H1 (cell line): ENCODE data around the gene SPINK4. TPM values are rescaled to one million over a fixed set of nuclear protein-coding genes. Genes with fewer than 3 reads are reported as not detected.

ENCODE experiments used
- CTCF ChIA-PET: fragments of 300-600 bp; sonication (Branson Sonifier 250); formaldehyde crosslinking; loops from one replicate; lab custom pipeline; 2021; ENCODE audit not compliant: partially characterized antibody; lab: Charles Lee
- POLR2A ChIA-PET: fragments of 300-600 bp; sonication (Branson Sonifier 250); formaldehyde crosslinking; loops from one replicate; lab custom pipeline; 2021; ENCODE audit warnings: inconsistent platforms; ENCODE audit not compliant: partially characterized antibody; lab: Charles Lee
- DNase-seq, 2 experiments: peaks; one replicate each; pipeline versions ENCODE4 v3.0.0 to v3.0.0-alpha.2; 2010 to 2022; ENCODE audit warnings: low spot score in 2 of 2, low read depth in 1 of 2, mixed read lengths in 1 of 2
- FAIRE-seq: peaks from 2 replicates; lab custom pipeline; 2011; peaks lifted over from hg19 to GRCh38; lab: Jason Lieb, UNC
- H2AFZ ChIP-seq: 2 replicates; pipeline ENCODE4 v1.8.1; 2012; ENCODE audit warnings: low read length, inconsistent platforms
- H2AK5ac ChIP-seq: 2 replicates; pipeline ENCODE4 v1.6.1; 2013; ENCODE audit warnings: low read depth, low read length
- H2BK120ac ChIP-seq: replicated peaks from 2 replicates; pipeline ENCODE3; 2013; ENCODE audit warnings: low read depth, low read length, inconsistent platforms
- H2BK12ac ChIP-seq: 2 replicates; pipeline ENCODE4 v1.6.1; 2013; ENCODE audit warnings: low read depth, low read length
- H2BK15ac ChIP-seq: 2 replicates; pipeline ENCODE4 v1.6.1; 2013; ENCODE audit warnings: low read length
- H2BK20ac ChIP-seq: 2 replicates; pipeline ENCODE4 v1.6.1; 2013; ENCODE audit warnings: low read length
- H2BK5ac ChIP-seq: 2 replicates; pipeline ENCODE4 v1.6.1; 2013; ENCODE audit warnings: low read depth, low read length
- H3K14ac ChIP-seq: 2 replicates; pipeline ENCODE4 v1.6.1; 2013; ENCODE audit warnings: inconsistent platforms; ENCODE audit not compliant: insufficient read length
- H3K18ac ChIP-seq: 2 replicates; pipeline ENCODE4 v1.6.1; 2013; ENCODE audit warnings: low read length; ENCODE audit errors: extremely low read depth
- H3K23ac ChIP-seq: 2 replicates; pipeline ENCODE4 v1.6.1; 2013; ENCODE audit warnings: inconsistent platforms; ENCODE audit not compliant: insufficient read length
- H3K23me2 ChIP-seq: 2 replicates; pipeline ENCODE4 v1.6.1; 2013; ENCODE audit warnings: low read depth, low read length
- H3K27ac ChIP-seq: 2 replicates; pipeline ENCODE4 v1.6.1; 2011; ENCODE audit warnings: low read depth, low read length, inconsistent platforms
- H3K27me3 ChIP-seq, 4 experiments: replicated peaks in 1 of 4; 1 replicate in 1 of 4; 2 replicates in 3 of 4; pipeline versions ENCODE4 v1.6.1 to v1.8.1; 2011 to 2013; ENCODE audit warnings: low read length in 3 of 4, mild to moderate bottlenecking in 3 of 4, inconsistent platforms in 2 of 4, mixed read lengths in 2 of 4, moderate library complexity in 1 of 4; ENCODE audit not compliant: control insufficient read depth in 3 of 4, insufficient read depth in 3 of 4; ENCODE audit errors: extremely low read depth in 1 of 4
- H3K36me3 ChIP-seq, 4 experiments: 2 replicates each; pipeline versions ENCODE4 v1.6.1 to v1.8.1; 2011 to 2013; ENCODE audit warnings: mild to moderate bottlenecking in 4 of 4, low read length in 3 of 4, moderate library complexity in 2 of 4, control low read depth in 1 of 4, inconsistent platforms in 1 of 4; ENCODE audit not compliant: insufficient read depth in 4 of 4, control insufficient read depth in 2 of 4
- H3K4ac ChIP-seq: replicated peaks from 2 replicates; pipeline ENCODE3; 2013; ENCODE audit warnings: low read length, low read depth, mixed read lengths, inconsistent platforms; ENCODE audit not compliant: insufficient read length
- H3K4me1 ChIP-seq, 4 experiments: replicated peaks in 1 of 4; 1 replicate in 1 of 4; 2 replicates in 3 of 4; pipeline versions ENCODE4 v1.6.1 to v1.8.1; 2011 to 2013; ENCODE audit warnings: low read length in 3 of 4, inconsistent platforms in 2 of 4, mixed read lengths in 1 of 4; ENCODE audit not compliant: insufficient read depth in 4 of 4, control insufficient read depth in 3 of 4
- H3K4me2 ChIP-seq, 2 experiments: 2 replicates each; pipeline versions ENCODE4 v1.6.1 to v1.8.1; 2011 to 2013; ENCODE audit warnings: low read depth in 2 of 2, low read length in 2 of 2, control low read depth in 1 of 2, inconsistent platforms in 1 of 2, mild to moderate bottlenecking in 1 of 2; ENCODE audit not compliant: insufficient read depth in 1 of 2
- H3K4me3 ChIP-seq, 4 experiments: fragments of 200-600, 300-600 bp in 1 of 4; sonication (generic), shearing (Covaris generic), sonication (Bioruptor Twin) in 1 of 4; 2 replicates each; pipeline versions ENCODE4 v1.5.1 to v1.8.1; 2011 to 2016; ENCODE audit warnings: low read length in 4 of 4, low read depth in 3 of 4, control low read depth in 2 of 4, inconsistent platforms in 2 of 4, mild to moderate bottlenecking in 2 of 4, mixed read lengths in 1 of 4, moderate library complexity in 1 of 4; ENCODE audit not compliant: insufficient read depth in 2 of 4; ENCODE audit errors: extremely low read depth in 1 of 4
- H3K56ac ChIP-seq: replicated peaks from 2 replicates; pipeline ENCODE3; 2013; ENCODE audit warnings: low read depth, mild to moderate bottlenecking, mixed read lengths, low read length, inconsistent platforms; ENCODE audit not compliant: insufficient read length
- H3K79me1 ChIP-seq: 2 replicates; pipeline ENCODE4 v1.6.1; 2013; ENCODE audit warnings: low read depth, low read length, control low read depth
- H3K79me2 ChIP-seq, 2 experiments: 2 replicates each; pipeline versions ENCODE4 v1.6.1 to v1.8.1; 2012 to 2013; ENCODE audit warnings: low read length in 2 of 2, mild to moderate bottlenecking in 2 of 2, inconsistent platforms in 1 of 2; ENCODE audit not compliant: insufficient read depth in 2 of 2, control insufficient read depth in 1 of 2
- H3K9ac ChIP-seq, 4 experiments: replicated peaks in 1 of 4; 1 replicate in 1 of 4; 2 replicates in 3 of 4; pipeline versions ENCODE4 v1.6.1 to v1.8.1; 2011 to 2013; ENCODE audit warnings: low read depth in 3 of 4, low read length in 3 of 4, control low read depth in 2 of 4, mild to moderate bottlenecking in 2 of 4, moderate library complexity in 2 of 4, inconsistent platforms in 1 of 4; ENCODE audit errors: extremely low read depth in 1 of 4
- H3K9me3 ChIP-seq, 2 experiments: 2 replicates each; pipeline versions ENCODE4 v1.6.1 to v1.8.1; 2012 to 2013; ENCODE audit warnings: mild to moderate bottlenecking in 2 of 2, moderate library complexity in 2 of 2, control low read depth in 1 of 2, inconsistent platforms in 1 of 2, low read depth in 1 of 2, low read length in 1 of 2, mixed read lengths in 1 of 2; ENCODE audit not compliant: insufficient read depth in 2 of 2
- H4K20me1 ChIP-seq, 2 experiments: replicated peaks in 1 of 2; 2 replicates each; pipeline versions ENCODE3 to v1.8.1; 2011 to 2013; ENCODE audit warnings: inconsistent platforms in 2 of 2, low read length in 2 of 2, mild to moderate bottlenecking in 1 of 2; ENCODE audit not compliant: insufficient read depth in 2 of 2, control insufficient read depth in 1 of 2
- H4K5ac ChIP-seq: 2 replicates; pipeline ENCODE4 v1.6.1; 2013; ENCODE audit warnings: low read length, low read depth, mixed read lengths, inconsistent platforms; ENCODE audit not compliant: insufficient read length
- H4K8ac ChIP-seq: 2 replicates; pipeline ENCODE4 v1.8.0; 2013; ENCODE audit warnings: mild to moderate bottlenecking, moderate library complexity, low read length, inconsistent platforms; ENCODE audit not compliant: insufficient read depth; ENCODE audit errors: extremely low read depth
- H4K91ac ChIP-seq: replicated peaks from 2 replicates; pipeline ENCODE3; 2013; ENCODE audit warnings: low read length, mixed read lengths, inconsistent platforms; ENCODE audit not compliant: insufficient read length
- BCL11A ChIP-seq, 2 experiments: IDR thresholded peaks; one replicate each; pipeline ENCODE4 v1.6.1; 2011; ENCODE audit warnings: low read depth in 2 of 2, low read length in 2 of 2, mild to moderate bottlenecking in 2 of 2
- EP300 ChIP-seq, 2 experiments: IDR thresholded peaks; 1 replicate in 1 of 2; 2 replicates in 1 of 2; pipeline ENCODE4 v1.6.1; 2011 to 2012; ENCODE audit warnings: low read depth in 2 of 2, low read length in 2 of 2, mild to moderate bottlenecking in 2 of 2, borderline replicate concordance in 1 of 2, inconsistent platforms in 1 of 2, moderate library complexity in 1 of 2
- EZH2 ChIP-seq: fragments of 200-600 bp; sonication (generic); IDR thresholded peaks from 2 replicates; pipeline ENCODE4 v1.7.1; 2012; ENCODE audit warnings: low read depth, mild to moderate bottlenecking, moderate library complexity, low read length, inconsistent platforms; ENCODE audit not compliant: severe bottlenecking
- NANOG ChIP-seq: IDR thresholded peaks from 2 replicates; pipeline ENCODE4 v1.6.1; 2011; ENCODE audit warnings: low read length, low read depth, mild to moderate bottlenecking, inconsistent platforms; ENCODE audit not compliant: insufficient read depth, poor library complexity, severe bottlenecking
- WGBS, 2 experiments: shearing (Covaris generic) in 1 of 2; methylation state at CpG; one replicate each; pipeline versions ENCODE4 v1.1.6 to v1.1.7; 2013 to 2015; ENCODE audit warnings: low lambda C conversion rate in 2 of 2, mixed read lengths in 2 of 2, inconsistent platforms in 1 of 2, low coverage in 1 of 2, missing lambda C conversion rate in 1 of 2; ENCODE audit not compliant: insufficient replicate concordance in 2 of 2, insufficient coverage in 1 of 2, insufficient read length in 1 of 2; ENCODE audit errors: extremely low coverage in 1 of 2, missing lambda C conversion rate in 1 of 2; 5-methylcytosine and 5-hydroxymethylcytosine counted together
- polyA plus RNA-seq, 7 experiments: library from polyadenylated mRNA; depleted of rRNA in 3 of 7; stranded (reverse) in 5 of 7; unstranded in 2 of 7; fragments of >200 nt in 5 of 7; fragments of 200-250 nt in 2 of 7; gene quantifications; 1 replicate in 5 of 7; 2 replicates in 1 of 7; 4 replicates in 1 of 7; pipeline versions ENCODE4 v1.2.1 to v1.2.3, GENCODE V29; 2011 to 2013; ENCODE audit warnings: missing spikeins in 2 of 7, mixed read lengths in 2 of 7
- total RNA-seq: library from RNA; stranded (reverse); fragmentation: NEBNext Ultra II Directional; extraction: Animal tissue kit (Norgen Biotek cat#: 25700); gene quantifications from 2 replicates; pipeline ENCODE4 v1.2.1, GENCODE V29; 2021

Gene SPINK4
- total and polyA plus RNA-seq, 2 of the 8 experiments (the other 6 are each of a cell fraction or from before 2014, with no cell fraction given): not detected

- H3K4me3 ChIP-seq: no peak overlapping the region
- H2BK20ac ChIP-seq: no peak overlapping the region
- H4K5ac ChIP-seq: no peak overlapping the region
- no peak overlapping the region for H2BK12ac ChIP-seq
- H3K36me3 ChIP-seq: peaks cover 40 to 68% (median 60%) of the 10 kb centered on the region in 4 experiments
- ChIA-PET POLR2A (interaction anchor here (2.3 kb wide), 1 partner anchor 9 kb away, joined by 14 read pairs; the partner anchor contains the start of genes BAG1 and CHMP5), CTCF (interaction anchor here (0.6 to 1.6 kb wide), 3 partner anchors 29 to 212 kb away, joined by 3 to 5 read pairs (median 3); no protein-coding TSS in a partner anchor)
- peaks cover 1 to 2% of the 10 kb centered on the region in 2 experiments for H4K20me1 ChIP-seq
- no peak overlapping the region for H3K4me2 ChIP-seq
- no peaks in the 10 kb centered on the region for H3K23me2 ChIP-seq
- no peak overlapping the region for H4K91ac ChIP-seq
- no peak overlapping the region for H3K4ac ChIP-seq
- DNase-seq: no peak
- WGBS, 2 experiments: 91% methylated on average over 8 of the region's 8 CpGs; no CpG with 5 or more reads in 1 of the 2 experiments
- no peak overlapping the region for H2AFZ ChIP-seq
- no peak for TF ChIP-seq EZH2
- TF ChIP-seq BCL11A (IDR thresholded peaks at IDR 0.05; ENCODE audit: low read depth in 2 of 2, low read length in 2 of 2): no peak
- no peak for TF ChIP-seq NANOG
- TF ChIP-seq EP300 (IDR thresholded peaks at IDR 0.05; ENCODE audit: borderline replicate concordance in 1 of 2, low read depth in 2 of 2, low read length in 2 of 2): no peak
- TF ChIP-seq, all 59 proteins: peak for 0
- no peaks in the 10 kb centered on the region for H3K79me2 ChIP-seq
- H3K79me1 ChIP-seq: no peaks in the 10 kb centered on the region
- no peak overlapping the region for H2AK5ac ChIP-seq
- H2BK15ac ChIP-seq: no peak overlapping the region
- no peak overlapping the region for H3K18ac ChIP-seq
- no peak overlapping the region for H4K8ac ChIP-seq
- no peak overlapping the region for H2BK5ac ChIP-seq
- no peak overlapping the region for H3K23ac ChIP-seq
- no peak overlapping the region for H2BK120ac ChIP-seq
- H3K27me3 ChIP-seq: no peaks in the 10 kb centered on the region
- no peaks in the 10 kb centered on the region for H3K9me3 ChIP-seq
- no peak overlapping the region for H3K56ac ChIP-seq
- H3K4me1 ChIP-seq: no peaks in the 10 kb centered on the region
- no peak overlapping the region for H3K27ac ChIP-seq
- H3K14ac ChIP-seq: no peak overlapping the region
- FAIRE-seq: no peak
- H3K9ac ChIP-seq: no peak overlapping the region
Observed at GRCh38 chr9:33255014-33255413, 15.0 kb downstream of the SPINK4 start.
